Choroid plexus epithelial cell (primary cell): ENCODE data around the gene METTL16.
"Not testable (repeated sequence)": the region's sequence is repeated elsewhere in the genome, so short reads cannot be mapped to it uniquely, and the experiment has no call there.

ENCODE experiments used
- DNase-seq: peaks from one replicate; pipeline ENCODE4 v3.0.0-alpha.2; 2010; ENCODE audit warnings: low read depth
- H3K4me3 ChIP-seq: 2 replicates; pipeline ENCODE4 v1.5.1; 2011; ENCODE audit warnings: low read depth, mild to moderate bottlenecking, control low read depth, low read length, moderate library complexity
- CTCF ChIP-seq: conservative IDR thresholded peaks from 2 replicates; pipeline ENCODE4 v1.5.1; 2011; ENCODE audit warnings: low read depth, mild to moderate bottlenecking, control low read depth, inconsistent platforms, low read length, moderate library complexity

METTL16 gene

GRCh38 chr17:2545393-2545792 is 33.7 kb upstream of the METTL16 start:
- no peak for DNase-seq
- TF ChIP-seq CTCF, result no peak
- no peak overlapping the region for H3K4me3 ChIP-seq

GRCh38 chr17:2542456-2542855 is 30.8 kb upstream of the METTL16 start:
- DNase-seq, result no peak
- H3K4me3 ChIP-seq, result no peak overlapping the region
- TF ChIP-seq CTCF, result no peak

- no peak for DNase-seq
- no peak for TF ChIP-seq CTCF
- no peak overlapping the region for H3K4me3 ChIP-seq
Observed at GRCh38 chr17:2542056-2542455, 30.4 kb upstream of the METTL16 start.

GRCh38 chr17:2537579-2537978 is 25.9 kb upstream of the METTL16 start:
- peak; percentile 18 for DNase-seq
- H3K4me3 ChIP-seq, result not testable (repeated sequence)

- no peak for DNase-seq
- H3K4me3 ChIP-seq, result no peak overlapping the region
- no peak for TF ChIP-seq CTCF
Observed at GRCh38 chr17:2532146-2532720, 20.5 kb upstream of the METTL16 start.

- DNase-seq, H3K4me3 ChIP-seq: not testable (repeated sequence)
Observed at GRCh38 chr17:2531243-2531954, 19.7 kb upstream of the METTL16 start.

- not testable (repeated sequence) for DNase-seq, H3K4me3 ChIP-seq
Observed at GRCh38 chr17:2521775-2522410, 10.2 kb upstream of the METTL16 start.

GRCh38 chr17:2521257-2521656 is 9.6 kb upstream of the METTL16 start:
- no peak for DNase-seq
- TF ChIP-seq CTCF, result no peak
- H3K4me3 ChIP-seq, result no peak overlapping the region
